ENCODE measurements around the gene DLST.

Gene DLST

GRCh38 chr14:74860899-74861733, 20.6 kb upstream of the DLST start:
- peak; percentile 93 for DNase-seq

GRCh38 chr14:74861734-74862090, 20.0 kb upstream of the DLST start:
- DNase-seq, result no peak

DNA sequence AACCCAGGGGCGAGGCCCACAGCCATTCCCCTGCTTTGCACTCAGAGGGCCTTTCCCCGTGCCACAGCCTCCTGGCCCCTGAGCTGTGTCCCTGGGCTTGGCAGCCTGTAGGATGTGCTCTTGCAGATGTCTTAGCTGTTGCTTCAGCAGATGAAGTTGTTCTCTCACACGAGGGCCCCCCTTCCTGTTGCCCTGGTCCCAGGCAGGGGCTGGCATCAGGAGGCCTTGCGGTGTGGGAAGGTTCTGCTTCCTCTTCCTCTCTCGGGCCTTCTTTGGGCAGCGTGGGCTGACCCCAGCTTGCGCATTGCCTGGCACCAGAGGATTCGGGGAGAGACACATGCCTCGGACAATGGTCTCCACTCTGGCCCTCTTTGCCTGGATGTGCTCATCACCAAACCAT, 18.4 kb upstream of the DLST start:
- DNase-seq, result no peak

GRCh38 chr14:74864198-74864597, 17.5 kb upstream of the DLST start:
- DNase-seq, result no peak

DNA sequence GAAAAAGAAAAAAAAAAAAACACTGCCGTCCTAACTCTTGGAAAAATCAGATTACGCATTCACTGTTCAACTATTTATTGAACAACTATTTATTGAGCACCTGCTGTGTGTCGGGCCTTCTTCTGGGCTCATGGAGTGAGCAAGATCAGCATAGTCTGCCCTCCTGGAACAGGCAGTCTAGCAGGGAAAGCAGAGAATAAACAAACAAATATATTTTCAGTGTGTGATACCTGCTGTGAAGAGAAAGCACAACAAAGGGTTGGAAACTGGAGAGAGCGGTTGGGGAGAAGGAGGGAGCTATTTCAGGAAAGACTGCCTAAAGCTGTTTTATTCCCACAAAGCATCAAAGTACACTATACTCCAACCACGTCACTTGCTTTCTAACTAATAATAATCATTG, 16.6 kb upstream of the DLST start:
- no peak for DNase-seq

DNA sequence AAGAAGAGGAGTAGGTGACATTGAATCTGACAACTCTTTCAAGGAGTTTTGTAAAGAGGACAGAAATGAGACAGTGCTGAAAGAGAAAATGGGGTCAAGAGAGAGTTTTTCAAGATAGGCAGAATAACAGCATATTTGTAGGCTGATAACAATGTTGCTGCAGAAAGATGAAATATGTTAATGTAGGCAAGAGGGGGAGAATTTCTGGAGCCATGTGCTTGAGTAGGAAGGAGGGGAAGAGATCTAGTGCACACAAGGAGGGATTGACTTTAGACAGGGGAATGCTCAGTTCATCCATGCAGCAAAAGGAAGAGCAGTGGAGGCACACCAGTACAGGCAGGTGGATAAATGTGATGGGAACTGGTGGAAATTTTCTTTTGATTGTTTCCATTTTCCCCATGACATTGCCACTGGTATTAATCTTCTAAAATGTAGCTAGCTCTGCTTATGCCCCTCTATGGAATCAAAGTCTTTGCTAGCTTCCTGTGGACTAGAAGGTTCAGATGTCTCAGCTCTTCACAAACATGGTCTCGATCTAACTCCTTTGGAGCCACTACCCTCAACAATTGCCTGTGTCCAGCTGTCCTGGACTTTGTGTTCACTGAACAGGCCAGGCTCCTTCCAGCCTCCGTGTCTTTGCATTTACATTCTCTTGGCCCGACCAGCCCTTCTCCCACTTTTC, 14.9 kb upstream of the DLST start:
- DNase-seq, result no peak

- DNase-seq, result no peak
Observed at GRCh38 chr14:74867673-74868072, 14.0 kb upstream of the DLST start.

GRCh38 chr14:74868739-74869138, 13.0 kb upstream of the DLST start:
- no peak for DNase-seq

GRCh38 chr14:74871819-74872218, 9.9 kb upstream of the DLST start:
- DNase-seq, result no peak

GRCh38 chr14:74875204-74875603, 6.5 kb upstream of the DLST start:
- no peak for DNase-seq

DNA sequence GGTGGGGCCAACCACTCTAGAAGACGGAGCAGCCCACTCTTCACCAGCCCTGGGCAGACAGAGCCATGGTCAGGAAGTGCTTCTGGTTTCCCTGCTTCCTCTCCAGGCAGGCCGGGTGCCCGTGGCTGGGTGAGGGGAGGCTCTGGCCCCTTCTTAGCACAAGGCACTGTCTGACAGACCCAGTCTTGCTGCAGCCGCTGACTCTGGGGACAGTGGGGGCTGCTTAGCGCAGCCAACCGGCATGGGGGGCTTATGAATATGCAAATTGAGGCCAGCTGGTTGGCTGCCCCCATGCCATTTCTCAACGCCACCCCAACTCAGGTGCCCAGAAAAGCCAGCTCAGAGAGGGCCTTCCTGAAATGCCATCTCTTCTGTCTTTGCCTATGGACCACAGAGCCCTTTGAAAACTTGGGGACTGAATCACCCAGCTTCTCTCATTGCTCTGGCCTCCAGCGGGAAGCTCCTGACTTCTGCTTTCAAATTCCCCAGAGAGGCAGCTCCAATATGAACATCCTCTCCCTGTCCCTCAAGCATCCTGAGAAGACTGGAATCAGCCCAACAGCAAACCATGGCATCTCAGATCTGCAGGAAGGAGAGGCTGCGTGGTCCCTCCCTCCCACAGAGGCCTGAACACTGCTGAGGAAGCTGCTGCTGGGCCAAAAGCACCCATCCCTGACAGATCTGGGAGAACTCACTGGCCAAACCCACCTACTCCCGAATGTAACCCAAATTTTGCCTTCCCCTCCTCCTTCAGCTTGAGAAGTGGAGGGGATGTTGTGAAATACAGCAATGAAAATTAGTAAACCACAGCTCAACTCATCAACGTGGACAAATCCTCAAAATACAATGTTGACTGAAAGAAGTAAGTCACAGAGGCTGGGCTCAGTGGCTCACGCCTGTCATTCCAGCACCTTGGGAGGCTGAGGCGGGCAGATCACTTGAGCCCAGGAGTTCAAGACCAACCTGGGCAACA, 5.5 kb upstream of the DLST start, which contains the start of gene PROX2:
Gene PROX2, minus strand, starts transcription at position 205 of the 973 bp plus-strand sequence. CDS start 12,311 bp downstream, outside the sequence.
- no peak for DNase-seq

GRCh38 chr14:74879427-74880182, 2.1 kb upstream of the DLST start:
- DNase-seq, result no peak

- no peak for DNase-seq
Observed at GRCh38 chr14:74882103-74882920, 596 bp downstream of the DLST start.

DNA sequence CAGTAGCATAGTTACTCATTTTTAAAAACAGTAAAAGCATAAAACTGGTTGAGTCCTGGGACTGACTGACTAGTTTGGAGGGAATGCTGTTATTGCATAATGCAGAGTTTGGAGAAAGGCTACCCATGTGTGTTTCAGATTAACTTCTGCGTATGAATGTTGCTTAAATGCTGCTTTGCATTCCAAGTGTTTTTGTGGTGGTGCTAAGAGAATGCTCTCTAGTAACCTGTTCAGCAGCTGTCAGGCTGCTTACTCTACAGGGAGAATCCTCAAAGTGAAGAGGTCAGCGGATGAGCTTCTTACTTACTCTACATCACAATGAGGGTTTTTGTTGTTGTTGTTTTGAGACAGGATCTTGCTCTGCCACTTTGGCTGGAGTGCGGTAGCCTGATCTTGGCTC, 4.3 kb downstream of the DLST start:
- DNase-seq, result no peak

DNA sequence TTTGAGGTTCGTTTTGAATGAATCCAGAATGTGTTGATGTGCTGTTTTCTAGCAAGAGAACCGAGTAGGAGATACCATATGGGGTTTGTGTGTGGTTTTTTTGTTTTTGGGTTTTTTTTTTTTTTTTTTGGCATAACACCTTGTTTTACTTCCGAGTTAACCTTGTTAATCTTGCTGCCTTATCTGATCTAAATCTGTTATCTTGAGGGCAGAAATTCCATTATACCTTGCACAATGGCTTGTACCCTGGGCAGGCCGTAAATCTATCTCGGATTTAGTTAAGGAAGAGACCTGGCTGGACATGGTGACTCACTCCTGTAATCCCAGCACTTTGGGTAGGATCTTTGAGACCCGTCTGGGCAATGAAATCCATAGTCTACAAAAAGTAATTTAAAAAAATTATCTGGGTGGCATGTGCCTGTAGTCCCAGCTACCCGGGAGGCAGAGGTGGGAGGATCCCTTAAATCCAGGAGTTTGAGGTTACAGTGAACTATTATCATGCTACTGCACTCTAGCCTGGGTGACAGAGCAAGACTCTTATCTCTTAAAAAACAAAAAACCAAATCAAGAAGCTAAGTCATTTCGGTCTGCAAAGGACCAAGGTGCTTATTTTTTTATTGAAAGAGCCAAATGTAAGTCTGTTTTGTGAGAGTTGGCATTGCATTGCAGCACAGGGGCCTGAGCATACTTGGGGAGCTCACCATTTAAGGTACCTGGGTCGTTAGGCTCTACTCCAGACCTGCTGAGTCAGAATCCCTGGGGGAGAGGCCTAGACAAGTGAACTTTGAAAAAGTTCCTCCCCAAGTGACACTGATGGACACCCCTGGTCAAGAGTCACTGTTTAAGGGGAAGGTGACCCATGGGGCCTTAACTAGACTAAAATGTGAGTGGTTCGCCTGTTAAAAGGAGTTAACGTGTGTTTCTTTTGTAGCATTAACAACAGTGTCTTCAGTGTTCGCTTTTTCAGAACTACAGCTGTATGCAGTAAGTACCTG, 6.7 kb downstream of the DLST start:
- no peak for DNase-seq

- DNase-seq, result no peak
Observed at GRCh38 chr14:74890262-74890661, 8.5 kb downstream of the DLST start.

GRCh38 chr14:74891870-74892269, 10.2 kb downstream of the DLST start:
- no peak for DNase-seq

DNA sequence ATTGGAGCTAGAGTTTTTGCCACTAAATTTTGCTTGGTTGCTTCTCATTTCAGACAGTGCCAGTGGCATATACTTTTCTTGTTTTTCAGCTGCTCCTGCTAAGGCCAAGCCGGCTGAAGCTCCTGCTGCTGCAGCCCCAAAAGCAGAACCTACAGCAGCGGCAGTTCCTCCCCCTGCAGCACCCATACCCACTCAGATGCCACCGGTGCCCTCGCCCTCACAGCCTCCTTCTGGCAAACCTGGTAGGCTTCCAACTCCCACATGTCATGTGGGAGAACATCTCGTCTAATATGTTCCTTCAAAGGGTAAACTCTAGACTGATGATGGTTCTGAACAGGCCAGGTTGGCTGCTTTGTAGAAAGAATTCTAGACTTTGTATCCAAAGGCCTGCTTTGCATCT, 11.0 kb downstream of the DLST start:
- DNase-seq, result no peak

DNA sequence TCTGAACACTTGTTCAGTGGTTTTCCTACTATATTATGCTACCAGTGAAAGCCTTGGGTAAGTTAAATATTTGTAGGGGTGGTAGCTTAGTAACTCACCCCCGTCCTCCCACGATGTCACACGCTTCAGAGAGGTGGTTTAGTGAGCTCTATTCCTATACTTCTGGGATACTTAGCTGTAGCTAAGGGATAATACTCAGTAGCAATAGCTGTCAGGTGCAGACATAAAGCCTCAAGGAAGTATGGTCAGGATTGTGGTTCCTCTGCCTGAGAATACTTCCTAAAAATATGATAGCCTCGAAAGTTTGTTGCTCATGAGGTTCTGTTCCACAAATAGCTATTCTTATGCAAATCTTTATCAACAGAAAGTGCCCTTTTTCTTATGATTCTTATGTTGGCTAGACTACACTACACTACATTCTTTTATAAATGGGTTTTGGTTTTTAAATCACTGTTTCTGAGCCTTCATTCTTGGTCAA, 11.9 kb downstream of the DLST start:
- no peak for DNase-seq

- no peak for DNase-seq
Observed at GRCh38 chr14:74896400-74896799, 14.7 kb downstream of the DLST start.
